Nephron progenitor cell (in vitro differentiated cells): ENCODE results near the gene CMAS.

Experiments
- DNase-seq: peaks from one replicate; pipeline ENCODE4 v3.0.0; 2021
- H3K27ac Mint-ChIP-seq: 2 replicates; pipeline ENCODE4 v1.8.0; 2021; ENCODE audit warnings: mild to moderate bottlenecking, moderate library complexity, mixed read lengths
- H3K27me3 Mint-ChIP-seq: 2 replicates; pipeline ENCODE4 v1.8.0; 2021; ENCODE audit warnings: mild to moderate bottlenecking, low read depth, mixed read lengths; ENCODE audit not compliant: poor library complexity
- H3K36me3 Mint-ChIP-seq: 2 replicates; pipeline ENCODE4 v1.8.0; 2021; ENCODE audit warnings: low read depth, mixed read lengths
- H3K4me1 Mint-ChIP-seq: 2 replicates; pipeline ENCODE4 v1.8.0; 2021; ENCODE audit warnings: mixed read lengths
- H3K4me3 Mint-ChIP-seq: 2 replicates; pipeline ENCODE4 v1.8.0; 2021; ENCODE audit warnings: mild to moderate bottlenecking, moderate library complexity, mixed read lengths
- H3K9me3 Mint-ChIP-seq: 2 replicates; pipeline ENCODE4 v1.8.0; 2021; ENCODE audit warnings: mild to moderate bottlenecking, moderate library complexity, mixed read lengths
- TF ChIP-seq, protein P1 (sequence below): fragments of 200-600 bp; sonication (generic); IDR thresholded peaks from 2 replicates; pipeline ENCODE4 v1.5.0; 2021; ENCODE audit warnings: antibody characterized with exemption

The CMAS gene

DNA sequence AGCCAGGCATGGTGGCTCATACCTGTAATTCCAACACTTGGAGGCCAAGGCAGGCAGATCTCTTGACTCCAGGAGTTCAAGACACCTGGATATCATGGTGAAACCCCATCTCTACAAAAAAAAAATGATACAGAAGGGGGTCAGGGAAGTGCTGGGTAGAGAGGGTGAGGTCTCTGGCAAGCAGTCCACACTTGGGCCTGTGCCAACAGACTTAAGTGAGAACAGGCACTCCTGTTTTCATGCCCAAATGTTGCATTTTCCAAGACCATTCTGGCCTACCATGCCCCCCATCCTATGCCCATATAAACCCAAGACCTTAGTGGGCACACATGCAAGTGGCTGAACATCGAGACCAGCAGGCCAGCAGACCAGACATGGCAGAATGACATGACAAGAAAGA is 16.0 kb upstream of the CMAS start:
- TF ChIP-seq, protein P1, sequence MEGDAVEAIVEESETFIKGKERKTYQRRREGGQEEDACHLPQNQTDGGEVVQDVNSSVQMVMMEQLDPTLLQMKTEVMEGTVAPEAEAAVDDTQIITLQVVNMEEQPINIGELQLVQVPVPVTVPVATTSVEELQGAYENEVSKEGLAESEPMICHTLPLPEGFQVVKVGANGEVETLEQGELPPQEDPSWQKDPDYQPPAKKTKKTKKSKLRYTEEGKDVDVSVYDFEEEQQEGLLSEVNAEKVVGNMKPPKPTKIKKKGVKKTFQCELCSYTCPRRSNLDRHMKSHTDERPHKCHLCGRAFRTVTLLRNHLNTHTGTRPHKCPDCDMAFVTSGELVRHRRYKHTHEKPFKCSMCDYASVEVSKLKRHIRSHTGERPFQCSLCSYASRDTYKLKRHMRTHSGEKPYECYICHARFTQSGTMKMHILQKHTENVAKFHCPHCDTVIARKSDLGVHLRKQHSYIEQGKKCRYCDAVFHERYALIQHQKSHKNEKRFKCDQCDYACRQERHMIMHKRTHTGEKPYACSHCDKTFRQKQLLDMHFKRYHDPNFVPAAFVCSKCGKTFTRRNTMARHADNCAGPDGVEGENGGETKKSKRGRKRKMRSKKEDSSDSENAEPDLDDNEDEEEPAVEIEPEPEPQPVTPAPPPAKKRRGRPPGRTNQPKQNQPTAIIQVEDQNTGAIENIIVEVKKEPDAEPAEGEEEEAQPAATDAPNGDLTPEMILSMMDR = no peak
- Mint-ChIP-seq H3K27me3 (no peaks in the 10 kb centered on the region), H3K4me1 (peaks cover 5% of the 10 kb centered on the region), H3K9me3 (no peaks in the 10 kb centered on the region), H3K4me3 (no peak overlapping the region), H3K27ac (no peak overlapping the region), H3K36me3 (no peaks in the 10 kb centered on the region)
- DNase-seq = no peak

DNA sequence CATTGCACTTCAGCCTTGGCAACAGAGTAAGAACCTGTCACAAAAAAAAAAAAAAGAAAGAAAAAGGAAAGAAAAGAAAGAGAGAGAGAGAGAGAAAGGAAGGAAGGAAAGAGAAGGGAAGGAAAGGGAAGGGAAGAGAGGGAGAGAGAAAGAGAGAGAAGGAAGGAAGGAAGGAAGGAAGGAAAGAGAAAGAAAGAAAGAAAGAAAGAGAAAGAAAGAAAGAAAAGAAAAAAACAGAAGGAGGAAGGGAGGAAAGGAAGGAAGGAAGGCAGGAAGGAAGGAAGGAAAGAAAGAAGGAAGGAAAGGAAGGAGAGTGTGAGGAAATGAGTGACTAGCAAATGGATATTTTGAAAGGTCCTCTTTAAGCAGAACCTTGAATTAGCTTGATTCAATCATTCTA is 13.3 kb upstream of the CMAS start:
- H3K27ac Mint-ChIP-seq = no peak overlapping the region
- TF ChIP-seq, protein P1 = no peak
- no peaks in the 10 kb centered on the region for H3K27me3 Mint-ChIP-seq
- peaks cover 9% of the 10 kb centered on the region for H3K4me1 Mint-ChIP-seq
- no peak overlapping the region for H3K4me3 Mint-ChIP-seq
- H3K36me3 Mint-ChIP-seq = no peaks in the 10 kb centered on the region
- H3K9me3 Mint-ChIP-seq = peaks cover 1% of the 10 kb centered on the region
- DNase-seq = no peak

DNA sequence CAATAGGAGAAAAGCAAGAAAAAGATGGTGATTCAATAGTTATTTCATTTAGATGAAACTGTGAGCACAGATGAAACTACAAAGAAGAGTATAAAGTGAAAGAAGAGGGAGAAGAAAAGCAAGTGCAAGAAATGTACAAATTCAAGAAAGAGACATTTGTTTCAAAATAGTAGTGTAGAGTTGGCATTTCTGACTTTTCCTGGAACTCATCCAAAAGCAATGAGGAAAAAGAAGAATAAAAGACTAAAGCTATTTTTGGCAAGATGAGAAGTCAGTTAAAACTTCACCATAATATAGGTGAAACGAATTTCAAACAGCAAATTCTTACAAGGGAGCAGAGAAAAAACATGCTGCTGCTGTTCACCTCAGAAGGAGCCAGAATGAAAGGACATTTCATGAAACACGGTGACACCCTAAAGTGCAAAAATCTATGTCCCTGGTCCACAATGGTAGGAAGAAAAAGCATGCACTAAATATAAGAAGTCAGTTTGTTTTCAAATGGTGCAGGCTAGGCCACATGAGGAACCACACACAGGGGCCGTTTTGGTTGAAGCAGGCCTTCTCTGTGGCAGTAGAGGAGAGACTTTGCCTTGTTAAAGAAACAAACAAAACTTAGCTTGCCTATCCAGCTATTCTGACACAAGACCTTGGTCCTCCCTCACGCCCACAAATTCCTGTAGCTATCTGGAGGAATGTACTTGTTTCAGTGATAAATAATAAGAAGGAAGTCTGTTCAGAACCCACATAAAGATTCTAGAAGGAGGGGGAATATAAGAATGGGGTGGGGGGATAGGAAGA is 11.1 kb upstream of the CMAS start:
- peak overlapping the region; percentile 17 for H3K27ac Mint-ChIP-seq
- no peak overlapping the region for H3K4me3 Mint-ChIP-seq
- H3K4me1 Mint-ChIP-seq = peaks cover 9% of the 10 kb centered on the region
- peaks cover 10% of the 10 kb centered on the region for H3K9me3 Mint-ChIP-seq
- H3K36me3 Mint-ChIP-seq = no peaks in the 10 kb centered on the region
- DNase-seq = no peak
- TF ChIP-seq, protein P1 = no peak
- H3K27me3 Mint-ChIP-seq = peaks cover 5% of the 10 kb centered on the region

DNA sequence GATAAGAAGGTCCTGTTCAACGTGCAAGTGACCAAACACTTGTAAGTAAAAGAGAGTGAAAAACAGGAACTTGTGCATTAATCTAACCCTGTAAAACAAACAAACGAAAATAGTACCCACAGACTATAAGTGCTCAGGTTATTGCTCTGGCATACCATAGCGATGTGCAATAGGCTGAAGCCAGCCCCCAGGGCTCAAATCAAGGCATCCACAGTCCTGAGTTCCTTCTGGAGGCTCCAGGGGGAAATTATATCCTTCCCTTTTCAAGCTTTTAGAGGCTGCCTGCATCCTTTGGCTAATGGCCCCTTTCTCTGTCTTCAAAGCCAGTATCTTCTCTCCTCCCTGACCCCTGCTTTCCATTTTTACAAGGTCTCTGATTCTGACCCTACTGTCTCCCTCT is 8.1 kb upstream of the CMAS start:
- H3K36me3 Mint-ChIP-seq = no peaks in the 10 kb centered on the region
- TF ChIP-seq, protein P1 = no peak
- peaks cover 7% of the 10 kb centered on the region for H3K27me3 Mint-ChIP-seq
- DNase-seq = no peak
- peaks cover 10% of the 10 kb centered on the region for H3K9me3 Mint-ChIP-seq
- H3K27ac Mint-ChIP-seq = no peak overlapping the region
- H3K4me1 Mint-ChIP-seq = peaks cover 9% of the 10 kb centered on the region
- no peak overlapping the region for H3K4me3 Mint-ChIP-seq

DNA sequence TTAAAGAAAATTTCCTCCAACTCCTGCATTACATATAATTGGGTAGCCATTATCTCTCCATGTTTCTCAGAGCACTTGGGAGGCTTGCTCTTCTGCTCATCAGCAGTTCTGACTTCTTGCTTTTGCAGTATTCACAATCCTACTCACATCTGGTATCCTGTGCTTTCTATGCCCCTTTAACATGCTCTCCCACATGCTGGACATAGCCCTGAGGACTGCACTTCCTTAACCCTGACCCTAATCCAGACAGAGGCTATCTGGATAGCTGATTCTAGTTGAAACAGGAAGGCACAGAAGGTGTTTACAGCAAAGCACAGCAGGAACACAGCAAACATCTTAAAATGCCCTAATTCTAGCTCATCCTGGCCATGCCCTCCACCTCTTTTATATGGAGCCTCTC is 7.3 kb upstream of the CMAS start:
- no peak overlapping the region for H3K27ac Mint-ChIP-seq
- DNase-seq = no peak
- no peak overlapping the region for H3K4me3 Mint-ChIP-seq
- H3K27me3 Mint-ChIP-seq = peaks cover 7% of the 10 kb centered on the region
- peaks cover 10% of the 10 kb centered on the region for H3K9me3 Mint-ChIP-seq
- peaks cover 9% of the 10 kb centered on the region for H3K4me1 Mint-ChIP-seq
- TF ChIP-seq, protein P1 = no peak
- no peaks in the 10 kb centered on the region for H3K36me3 Mint-ChIP-seq

DNA sequence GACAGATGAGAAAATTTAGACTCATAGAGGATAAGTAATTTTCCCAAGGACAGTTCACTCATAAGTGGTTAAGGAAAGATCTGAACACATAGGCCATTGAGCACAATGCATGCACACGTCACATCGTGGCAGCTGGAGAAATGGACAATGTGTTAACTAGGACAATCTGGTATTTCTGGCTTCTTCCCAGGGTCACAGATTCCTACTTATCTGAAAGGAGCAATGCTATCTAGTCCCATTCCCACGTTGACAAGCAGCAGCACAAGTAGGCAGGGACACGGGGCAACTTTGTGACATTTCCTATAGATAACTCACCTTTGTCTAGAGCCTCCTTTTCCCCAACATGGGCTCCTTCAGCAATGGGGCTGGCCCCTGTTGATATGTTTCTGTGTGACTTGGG is 6.7 kb upstream of the CMAS start:
- Mint-ChIP-seq H3K9me3 (peaks cover 10% of the 10 kb centered on the region), H3K4me1 (peaks cover 9% of the 10 kb centered on the region), H3K36me3 (no peaks in the 10 kb centered on the region), H3K27ac (no peak overlapping the region), H3K27me3 (peaks cover 7% of the 10 kb centered on the region), H3K4me3 (no peak overlapping the region)
- TF ChIP-seq, protein P1 = no peak
- DNase-seq = no peak
